SH-SY5Y (cell line): Measurements from ENCODE around the gene PSAP.

ENCODE experiments used
- GATA2 ChIP-seq: IDR thresholded peaks from 2 replicates; pipeline ENCODE4 v1.6.1; 2011; ENCODE audit warnings: mild to moderate bottlenecking, low read depth, low read length
- GATA3 ChIP-seq: IDR thresholded peaks from 2 replicates; pipeline ENCODE4 v1.6.1; 2011; ENCODE audit warnings: low read depth, mild to moderate bottlenecking, low read length, moderate library complexity

- no peak for TF ChIP-seq GATA2
- no peak for TF ChIP-seq GATA3
Observed at GRCh38 chr10:71831646-71832552, 19.2 kb downstream of the PSAP start.
